BLaER1 (cell line): Measurements from ENCODE around the gene OSBP2.
A peak's percentile ranks its signal among the peaks of the same experiment; 100 is the strongest.
"Not testable (repeated sequence)": the region's sequence is repeated elsewhere in the genome, so short reads cannot be mapped to it uniquely, and the experiment has no call there.

Experiments
- H3K27ac ChIP-seq: shearing (Covaris generic); formaldehyde crosslinking; 2 replicates; pipeline ENCODE4 v1.8.1; 2022
- H3K27me3 ChIP-seq: shearing (Covaris generic); formaldehyde crosslinking; 2 replicates; pipeline ENCODE4 v1.8.1; 2022
- H3K36me3 ChIP-seq: shearing (Covaris generic); formaldehyde crosslinking; 2 replicates; pipeline ENCODE4 v1.8.1; 2022
- H3K4me1 ChIP-seq: shearing (Covaris generic); formaldehyde crosslinking; 2 replicates; pipeline ENCODE4 v1.8.1; 2022
- H3K4me2 ChIP-seq: shearing (Covaris generic); formaldehyde crosslinking; 2 replicates; pipeline ENCODE4 v1.8.1; 2022
- H3K4me3 ChIP-seq: shearing (Covaris generic); formaldehyde crosslinking; 2 replicates; pipeline ENCODE4 v1.8.1; 2022
- H3K9ac ChIP-seq: shearing (Covaris generic); formaldehyde crosslinking; 2 replicates; pipeline ENCODE4 v1.8.1; 2022
- H3K9me3 ChIP-seq: shearing (Covaris generic); formaldehyde crosslinking; 2 replicates; pipeline ENCODE4 v1.8.1; 2022
- H4K20me1 ChIP-seq: shearing (Covaris generic); formaldehyde crosslinking; 2 replicates; pipeline ENCODE4 v1.8.1; 2022
- Cebpa-rat ChIP-seq: shearing (Covaris generic); IDR thresholded peaks from 2 replicates; pipeline ENCODE4 v1.8.1; 2022

The OSBP2 gene

GRCh38 chr22:30755759-30756124, 61.1 kb downstream of the OSBP2 start:
- no peak for TF ChIP-seq Cebpa-rat
- Histone ChIP-seq H3K9ac (no peak overlapping the region), H3K27me3 (no peaks in the 10 kb centered on the region), H3K9me3 (no peaks in the 10 kb centered on the region), H3K4me1 (no peaks in the 10 kb centered on the region), H4K20me1 (no peaks in the 10 kb centered on the region), H3K4me2 (no peak overlapping the region), H3K36me3 (no peaks in the 10 kb centered on the region), H3K4me3 (no peak overlapping the region), H3K27ac (no peak overlapping the region)

GRCh38 chr22:30763815-30764673, 69.4 kb downstream of the OSBP2 start:
- H3K9me3 ChIP-seq = no peaks in the 10 kb centered on the region
- no peaks in the 10 kb centered on the region for H3K36me3 ChIP-seq
- no peaks in the 10 kb centered on the region for H3K27me3 ChIP-seq
- H3K4me1 ChIP-seq = no peaks in the 10 kb centered on the region
- no peaks in the 10 kb centered on the region for H4K20me1 ChIP-seq
- H3K27ac ChIP-seq = no peak overlapping the region
- no peak for TF ChIP-seq Cebpa-rat
- no peak overlapping the region for H3K9ac ChIP-seq
- H3K4me2 ChIP-seq = no peak overlapping the region
- no peak overlapping the region for H3K4me3 ChIP-seq

GRCh38 chr22:30767661-30768060, 73.0 kb downstream of the OSBP2 start:
- H3K36me3 ChIP-seq = no peaks in the 10 kb centered on the region
- no peak overlapping the region for H3K9ac ChIP-seq
- no peaks in the 10 kb centered on the region for H3K9me3 ChIP-seq
- no peak overlapping the region for H3K4me2 ChIP-seq
- H3K4me3 ChIP-seq = no peak overlapping the region
- H3K4me1 ChIP-seq = no peaks in the 10 kb centered on the region
- no peaks in the 10 kb centered on the region for H4K20me1 ChIP-seq
- no peak for TF ChIP-seq Cebpa-rat
- H3K27me3 ChIP-seq = no peaks in the 10 kb centered on the region
- H3K27ac ChIP-seq = no peak overlapping the region

GRCh38 chr22:30770716-30771115, 76.0 kb downstream of the OSBP2 start:
- H3K9me3 ChIP-seq = no peaks in the 10 kb centered on the region
- TF ChIP-seq Cebpa-rat = no peak

GRCh38 chr22:30773919-30774318, 79.2 kb downstream of the OSBP2 start:
- Histone ChIP-seq H3K4me3 (no peak overlapping the region), H4K20me1 (no peaks in the 10 kb centered on the region), H3K4me2 (no peak overlapping the region), H3K36me3 (no peaks in the 10 kb centered on the region), H3K27ac (no peak overlapping the region), H3K9ac (no peak overlapping the region), H3K9me3 (no peaks in the 10 kb centered on the region), H3K27me3 (no peaks in the 10 kb centered on the region), H3K4me1 (no peaks in the 10 kb centered on the region)
- no peak for TF ChIP-seq Cebpa-rat

More at GRCh38 chr22:30770716-30771115, 76.0 kb downstream of the OSBP2 start:
- Histone ChIP-seq H3K36me3 (no peaks in the 10 kb centered on the region), H3K9ac (no peak overlapping the region), H3K4me3 (no peak overlapping the region), H3K27me3 (no peaks in the 10 kb centered on the region), H3K27ac (no peak overlapping the region), H3K4me2 (no peak overlapping the region), H3K4me1 (no peaks in the 10 kb centered on the region), H4K20me1 (no peaks in the 10 kb centered on the region)

- TF ChIP-seq Cebpa-rat = no peak
- Histone ChIP-seq H3K27me3 (no peaks in the 10 kb centered on the region), H3K27ac (no peak overlapping the region), H3K9ac (no peak overlapping the region), H4K20me1 (no peaks in the 10 kb centered on the region), H3K4me3 (no peak overlapping the region), H3K36me3 (no peaks in the 10 kb centered on the region), H3K9me3 (no peaks in the 10 kb centered on the region), H3K4me2 (no peak overlapping the region), H3K4me1 (peaks cover 2% of the 10 kb centered on the region)
These were observed 79.9 kb downstream of the OSBP2 start for GRCh38 chr22:30774566-30774965.

- Histone ChIP-seq H3K4me1 (peaks cover 8% of the 10 kb centered on the region), H3K27ac (no peak overlapping the region), H3K27me3 (no peaks in the 10 kb centered on the region), H3K4me2 (no peak overlapping the region), H3K36me3 (no peaks in the 10 kb centered on the region), H3K9me3 (no peaks in the 10 kb centered on the region), H3K4me3 (no peak overlapping the region), H4K20me1 (no peaks in the 10 kb centered on the region), H3K9ac (no peak overlapping the region)
- no peak for TF ChIP-seq Cebpa-rat
These were observed 81.8 kb downstream of the OSBP2 start for GRCh38 chr22:30776476-30776875.

GRCh38 chr22:30777146-30777545, 82.5 kb downstream of the OSBP2 start:
- H3K27me3 ChIP-seq, H3K4me1 ChIP-seq, H3K27ac ChIP-seq, H3K4me2 ChIP-seq, H3K4me3 ChIP-seq, H3K9ac ChIP-seq, H4K20me1 ChIP-seq, H3K9me3 ChIP-seq, H3K36me3 ChIP-seq: not testable (repeated sequence)

GRCh38 chr22:30777587-30777986, 82.9 kb downstream of the OSBP2 start:
- peaks cover 8% of the 10 kb centered on the region for H3K4me1 ChIP-seq
- H3K27ac ChIP-seq = no peak overlapping the region
- H3K9me3 ChIP-seq = no peaks in the 10 kb centered on the region
- no peaks in the 10 kb centered on the region for H3K27me3 ChIP-seq
- H3K9ac ChIP-seq = no peak overlapping the region
- no peak for TF ChIP-seq Cebpa-rat
- H3K4me3 ChIP-seq = no peak overlapping the region
- no peak overlapping the region for H3K4me2 ChIP-seq
- H3K36me3 ChIP-seq = no peaks in the 10 kb centered on the region
- no peaks in the 10 kb centered on the region for H4K20me1 ChIP-seq

- H3K9me3 ChIP-seq = no peaks in the 10 kb centered on the region
- no peak overlapping the region for H3K4me3 ChIP-seq
- H3K4me1 ChIP-seq = peaks cover 8% of the 10 kb centered on the region
- no peaks in the 10 kb centered on the region for H4K20me1 ChIP-seq
- H3K36me3 ChIP-seq = no peaks in the 10 kb centered on the region
- H3K27me3 ChIP-seq = no peaks in the 10 kb centered on the region
- H3K9ac ChIP-seq = no peak overlapping the region
- no peak overlapping the region for H3K4me2 ChIP-seq
- TF ChIP-seq Cebpa-rat = no peak
- no peak overlapping the region for H3K27ac ChIP-seq
These were observed 83.6 kb downstream of the OSBP2 start for GRCh38 chr22:30778261-30778660.

GRCh38 chr22:30780026-30780425, 85.4 kb downstream of the OSBP2 start:
- H3K9me3 ChIP-seq = no peaks in the 10 kb centered on the region
- H3K4me3 ChIP-seq = no peak overlapping the region
- H3K27ac ChIP-seq = no peak overlapping the region
- no peaks in the 10 kb centered on the region for H4K20me1 ChIP-seq
- no peak overlapping the region for H3K9ac ChIP-seq
- H3K27me3 ChIP-seq = no peaks in the 10 kb centered on the region
- no peaks in the 10 kb centered on the region for H3K36me3 ChIP-seq
- peaks cover 8% of the 10 kb centered on the region for H3K4me1 ChIP-seq
- H3K4me2 ChIP-seq = 0 out of 2 replicates have a peak overlapping the region, but pooled peaks have one; percentile 6
- TF ChIP-seq Cebpa-rat = no peak
